HL-60/S4 treated with retinoic acid at 250 ng/mL for 4 days and 3 days (cell line): ENCODE data around the gene KIT.

Experiments used
- in situ Hi-C: fragments of 300-500 bp; cut with MboI; formaldehyde crosslinking; loops from 2 replicates; pipeline ENCODE4 v1.7.0; 2022; ENCODE audit warnings: low sequenced_read_pairs

The KIT gene

GRCh38 chr4:54737421-54737820, 79.7 kb downstream of the KIT start:
- in situ Hi-C loops, result no loop called here

GRCh38 chr4:54741202-54741601, 83.4 kb downstream of the KIT start:
- in situ Hi-C loops, result no loop called here

DNA sequence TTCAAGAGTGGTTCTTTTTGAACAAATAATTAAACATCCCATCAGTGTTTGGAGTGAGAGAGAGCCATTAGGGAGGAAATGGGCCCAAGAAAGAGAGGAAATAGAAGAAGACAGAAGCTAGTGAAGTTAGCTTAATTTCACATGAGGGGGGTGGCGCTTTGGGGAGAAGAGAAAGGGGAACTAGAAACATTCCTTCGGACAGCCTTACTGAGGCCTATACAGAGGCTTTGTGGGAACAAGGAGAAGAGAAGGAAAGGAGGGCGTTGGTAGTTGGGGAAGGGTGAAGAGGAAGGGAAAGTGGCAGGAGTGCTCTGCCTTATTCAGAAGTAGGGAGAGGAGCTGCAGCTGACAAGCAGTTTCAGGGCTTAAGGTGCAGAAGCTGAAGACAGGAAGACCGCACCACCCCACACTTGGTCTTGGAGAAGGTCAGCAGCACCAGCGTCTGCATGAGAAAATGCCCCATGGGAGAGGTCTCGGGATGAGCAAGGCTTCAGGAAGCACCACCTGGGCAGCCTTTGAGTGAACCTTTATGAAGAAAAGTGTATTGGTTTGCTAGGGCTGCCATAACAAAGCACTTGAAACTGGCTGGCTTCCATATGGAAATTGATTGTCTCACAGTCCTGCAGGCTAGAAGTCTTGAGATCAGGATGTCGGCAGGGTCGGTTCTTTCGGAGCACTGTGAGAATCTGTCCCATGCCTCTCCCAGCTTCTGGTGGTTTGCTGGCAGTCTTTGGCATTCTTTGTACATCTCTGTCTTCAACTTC, 85.1 kb downstream of the KIT start:
- in situ Hi-C loops, result no loop called here

DNA sequence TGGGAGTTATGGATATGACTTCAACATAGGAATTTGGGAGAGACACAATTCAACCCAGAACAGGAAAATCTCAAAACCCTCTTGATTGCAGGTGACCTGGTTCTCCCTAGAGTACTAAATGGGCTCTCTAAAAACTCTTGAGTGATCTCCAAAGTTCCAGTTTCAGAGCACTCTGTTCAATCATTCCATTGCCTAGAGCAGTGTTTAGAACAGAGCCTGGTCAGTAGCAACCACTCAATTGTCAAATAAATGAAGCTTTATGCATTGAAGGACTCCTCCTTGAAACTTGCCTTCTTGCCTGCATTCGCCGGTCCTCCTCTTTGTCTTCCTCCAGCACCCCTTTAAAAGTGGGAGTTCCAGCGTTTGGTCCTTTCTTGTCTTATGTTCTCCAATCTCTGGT, 85.8 kb downstream of the KIT start:
- in situ Hi-C loops, result no loop called here

DNA sequence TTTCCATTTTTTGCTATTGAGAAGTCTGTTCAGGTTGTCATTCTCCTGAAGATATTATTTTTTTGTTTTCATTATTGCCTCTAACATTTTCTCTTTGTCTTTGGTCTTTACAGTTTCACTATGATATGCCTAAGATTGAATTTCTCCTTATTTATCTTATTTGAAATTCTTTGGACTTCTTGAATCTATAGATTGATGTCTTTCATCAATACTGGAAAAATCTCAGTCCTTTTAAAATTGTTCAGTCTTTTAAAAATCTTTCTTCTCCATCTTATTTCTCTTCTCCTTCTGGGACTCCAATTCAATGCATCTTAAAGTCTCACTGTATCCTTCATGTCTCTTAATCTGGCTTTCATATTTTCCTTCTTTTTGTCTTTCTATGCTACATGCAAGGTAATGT, 86.7 kb downstream of the KIT start:
- in situ Hi-C loops, result no loop called here

DNA sequence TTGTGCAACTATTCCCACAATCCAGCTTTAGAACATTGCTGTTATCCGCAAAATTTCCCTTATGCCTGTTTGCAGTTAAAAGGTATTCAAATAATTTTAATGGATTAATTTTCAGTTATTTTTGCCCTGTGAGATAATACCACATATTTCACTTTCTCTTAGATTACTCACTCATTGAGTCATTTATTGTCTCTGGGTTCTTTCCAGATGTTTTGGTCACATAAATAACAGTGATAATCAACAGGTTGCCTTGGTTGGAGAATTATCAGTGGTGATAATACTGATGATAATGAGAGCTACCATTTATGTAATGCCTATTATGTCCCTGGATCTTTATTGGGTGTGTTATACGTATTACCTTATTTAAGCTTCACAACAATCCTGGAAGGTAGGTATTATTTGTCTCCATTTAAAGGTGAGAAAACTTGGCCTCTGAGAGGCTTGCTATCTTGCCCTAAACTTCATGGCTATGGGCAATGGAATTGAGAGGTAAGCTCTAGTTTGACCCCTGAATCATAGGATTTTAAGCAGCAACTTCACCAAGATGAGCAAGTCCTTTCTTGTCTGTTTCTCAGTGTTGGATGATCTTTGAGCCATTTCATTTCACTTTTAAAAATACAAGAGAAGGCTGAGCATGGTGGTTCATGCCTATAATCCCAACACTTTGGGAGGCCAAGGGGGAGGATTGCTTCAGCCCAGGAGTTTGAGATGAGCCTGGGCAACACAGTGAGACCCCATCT, 87.4 kb downstream of the KIT start:
- in situ Hi-C loops, result no loop called here

DNA sequence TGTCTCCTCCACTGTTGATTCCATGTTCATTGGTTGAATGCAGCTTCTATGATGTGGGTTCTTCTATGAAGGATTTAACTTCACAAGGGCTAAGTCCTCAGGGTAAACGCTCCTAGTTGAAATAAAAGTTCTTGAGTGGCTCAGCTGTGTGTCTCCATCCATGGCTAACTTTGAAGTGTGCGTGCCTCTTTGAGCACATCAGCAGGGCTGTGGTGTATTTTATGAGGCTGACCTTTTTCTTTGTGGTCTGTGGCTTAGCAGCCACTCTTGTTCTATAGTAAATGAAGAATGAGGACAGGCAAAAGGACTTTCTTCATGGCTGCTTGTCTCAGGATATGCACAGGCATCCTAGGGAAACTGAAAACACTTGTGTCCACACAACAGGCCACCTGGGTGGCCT, 88.5 kb downstream of the KIT start:
- in situ Hi-C loops, result no loop called here

- in situ Hi-C loops, result no loop called here
Measured at GRCh38 chr4:54750341-54750740, 92.6 kb downstream of the KIT start.

GRCh38 chr4:54754394-54754793, 96.6 kb downstream of the KIT start:
- in situ Hi-C loops, result no loop called here

- in situ Hi-C loops, result no loop called here
Measured at GRCh38 chr4:54764476-54764875, 106.7 kb downstream of the KIT start.

DNA sequence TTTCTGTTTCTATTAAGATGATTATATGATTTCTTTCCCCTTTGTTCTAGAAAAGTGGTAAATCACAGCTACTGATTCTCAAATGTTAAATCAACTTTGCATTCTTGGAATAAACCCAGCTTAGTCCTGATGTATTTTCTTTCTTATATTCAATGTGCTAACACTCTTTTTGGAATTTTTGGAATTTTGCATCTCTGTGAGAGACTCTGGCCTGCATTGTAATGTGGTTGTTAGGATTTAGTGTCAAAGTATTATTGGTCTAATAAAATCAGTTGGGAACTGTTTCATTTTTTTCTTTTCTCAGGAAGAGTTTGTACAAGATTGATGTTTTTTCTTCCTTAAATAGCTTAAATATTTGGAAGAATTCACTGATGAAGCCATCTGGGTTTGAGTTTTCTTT, 109.6 kb downstream of the KIT start:
- in situ Hi-C loops, result no loop called here

DNA sequence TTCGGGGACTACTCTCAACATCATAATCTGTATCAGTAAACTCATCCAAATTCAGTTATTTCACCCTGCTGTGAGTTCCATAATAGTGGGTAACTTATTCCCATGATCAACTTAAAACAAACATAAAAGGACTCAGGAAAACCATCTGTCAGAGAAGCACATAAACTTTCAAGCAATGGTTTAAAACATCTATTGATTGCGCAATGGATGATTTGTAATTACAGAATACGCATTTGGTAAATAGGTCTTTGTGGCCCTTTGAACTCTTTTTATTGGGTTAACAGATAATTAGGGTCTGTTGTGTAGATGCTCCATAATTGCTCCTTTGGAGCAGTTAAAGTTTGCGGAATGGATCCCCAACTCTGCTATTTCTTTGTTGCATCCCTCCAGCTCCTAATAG, 115.3 kb downstream of the KIT start:
- in situ Hi-C loops, result no loop called here

GRCh38 chr4:54779036-54779435, 121.3 kb downstream of the KIT start:
- in situ Hi-C loops, result no loop called here

DNA sequence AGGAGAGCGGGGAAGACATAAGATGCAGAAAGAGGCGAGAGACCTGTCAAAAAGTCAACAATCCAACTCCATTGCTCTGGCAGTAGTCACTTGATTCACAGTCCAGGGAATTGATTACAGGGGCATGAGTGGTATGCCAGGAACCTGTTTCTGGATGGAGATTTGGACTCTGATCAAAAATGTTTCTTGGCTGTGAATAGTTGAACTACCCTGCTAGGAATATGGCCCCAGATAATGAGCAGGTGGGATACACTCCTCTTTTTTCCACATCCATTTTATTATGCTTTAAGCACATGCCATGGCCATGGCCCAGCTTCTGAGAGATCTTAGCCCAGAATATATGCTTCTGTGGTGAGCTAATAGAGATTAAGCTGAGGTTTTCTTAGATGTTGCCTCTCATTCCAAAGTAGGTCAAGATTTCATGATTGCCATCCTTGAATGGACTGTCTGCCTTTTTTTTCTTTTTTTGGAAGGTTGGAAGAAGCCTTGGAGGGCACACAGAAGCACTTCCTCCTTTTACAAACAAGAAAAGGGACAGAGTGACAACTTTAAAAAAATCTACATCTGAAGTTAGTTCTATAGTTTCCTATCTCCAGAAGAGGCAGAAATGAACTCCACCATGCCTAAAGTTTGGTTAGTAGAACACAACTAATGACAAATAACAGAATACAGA, 121.9 kb downstream of the KIT start:
- in situ Hi-C loops, result no loop called here

GRCh38 chr4:54780149-54780495, 122.4 kb downstream of the KIT start:
- in situ Hi-C loops, result no loop called here

DNA sequence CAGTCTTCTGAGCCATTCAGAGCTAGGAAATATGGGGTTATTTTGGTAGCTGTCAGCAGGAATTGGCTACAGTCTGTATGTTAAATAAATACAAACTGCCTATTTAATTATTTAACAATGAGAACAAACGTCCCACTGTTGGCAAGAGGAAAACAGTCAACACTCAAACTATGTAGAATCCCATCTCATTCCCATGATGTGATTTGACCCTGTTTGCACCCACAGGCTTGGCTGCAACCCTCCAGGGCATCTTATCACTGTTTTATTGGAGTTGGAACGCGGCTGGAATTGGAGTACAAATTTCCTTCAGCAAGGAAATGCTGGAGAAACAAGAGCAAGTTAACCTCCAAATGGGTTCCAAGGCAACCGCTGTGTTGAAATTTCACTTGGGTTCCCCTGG, 124.0 kb downstream of the KIT start:
- in situ Hi-C loops, result no loop called here

GRCh38 chr4:54783402-54784110, 125.8 kb downstream of the KIT start:
- in situ Hi-C loops, result no loop called here

DNA sequence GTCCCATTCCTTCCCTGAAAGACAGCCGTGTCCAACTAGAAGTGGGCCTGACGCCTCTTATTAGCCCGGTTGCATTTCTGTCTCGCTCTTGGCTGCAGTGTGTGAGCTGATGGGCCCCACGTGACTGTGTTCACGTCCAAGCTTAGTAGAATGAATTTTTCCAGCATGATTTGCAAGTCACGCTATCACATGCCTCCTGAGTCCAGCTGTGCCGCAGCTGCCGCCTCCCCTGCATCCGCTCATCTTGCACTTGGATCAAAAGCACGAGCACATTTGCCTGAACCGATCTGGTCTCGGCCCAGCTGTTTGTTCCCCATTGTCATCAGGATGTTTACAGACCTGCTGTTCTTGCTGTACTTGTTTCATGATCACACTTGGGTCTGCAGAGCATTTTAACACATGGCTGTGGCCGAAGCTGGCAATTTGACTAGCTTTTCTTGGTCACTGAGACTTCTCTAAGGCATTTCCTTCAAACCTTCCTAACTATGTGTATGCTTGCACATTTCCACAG, 126.5 kb downstream of the KIT start:
- in situ Hi-C loops, result no loop called here
